Measurements from ENCODE around the gene NUP93. TPM values are rescaled to one million over a fixed set of nuclear protein-coding genes. Genes with fewer than 3 reads are reported as not detected.

Gene NUP93
- total RNA-seq, 1 experiment from 2014 or later = 165 TPM

GRCh38 chr16:56700195-56700594, 29.7 kb upstream of the NUP93 start:
- Histone ChIP-seq H2AFZ (ENCODE audit: low read length) (no peak overlapping the region), H3K56ac (ENCODE audit: insufficient read length, low read depth, low read length) (no peak overlapping the region), H3K18ac (ENCODE audit: insufficient read length, low read depth, low read length) (no peak overlapping the region), H4K5ac (ENCODE audit: insufficient read length, low read depth, low read length) (no peak overlapping the region), H2BK5ac (ENCODE audit: insufficient read length, low read length) (no peak overlapping the region), H4K8ac (replicated peaks; ENCODE audit: insufficient read length, low read depth, low read length) (no peak overlapping the region), H3K79me2 (ENCODE audit: insufficient read depth, low read length) (no peaks in the 10 kb centered on the region), H3K4ac (ENCODE audit: low read depth, low read length) (no peak overlapping the region), H3K27ac (ENCODE audit: insufficient read length, low read depth, low read length) (no peak overlapping the region), H3K27me3 (ENCODE audit: insufficient read depth, low read length) (no peaks in the 10 kb centered on the region), H3K79me1 (ENCODE audit: insufficient read depth, low read depth, low read length, poor library complexity, severe bottlenecking) (no peaks in the 10 kb centered on the region), H3K23ac (ENCODE audit: insufficient read length, low read depth, low read length) (no peak overlapping the region), H2AK5ac (ENCODE audit: insufficient read length, low read length) (no peak overlapping the region), H3K23me2 (ENCODE audit: insufficient read length, low read depth, low read length, poor library complexity, severe bottlenecking) (no peaks in the 10 kb centered on the region), H2BK120ac (ENCODE audit: low read depth, low read length, poor library complexity, severe bottlenecking) (no peak overlapping the region), H2BK15ac (ENCODE audit: low read depth, low read length) (no peak overlapping the region), H3K4me1 (ENCODE audit: insufficient read depth, low read length) (peaks cover 6% of the 10 kb centered on the region), H3K4me2 (ENCODE audit: insufficient read depth, insufficient read length, low read length) (no peak overlapping the region), H4K91ac (ENCODE audit: insufficient read length, low read depth, low read length) (no peak overlapping the region), H3K9me3 (ENCODE audit: control insufficient read depth, low read depth, low read length) (no peaks in the 10 kb centered on the region), H2BK12ac (ENCODE audit: insufficient read length, low read depth, low read length) (no peak overlapping the region), H3K9ac (ENCODE audit: extremely low read depth, insufficient read length, low read length) (no peak overlapping the region), H2BK20ac (ENCODE audit: low read depth, low read length, poor library complexity, severe bottlenecking) (no peak overlapping the region), H3K14ac (ENCODE audit: insufficient read depth, low read length) (no peak overlapping the region), H3T11ph (ENCODE audit: low read length) (no peak overlapping the region), H4K20me1 (ENCODE audit: control insufficient read depth, insufficient read depth, insufficient read length) (no peaks in the 10 kb centered on the region)
- Mint-ChIP-seq H3K27ac (no peak overlapping the region), H3K4me1 (peaks cover 9% of the 10 kb centered on the region in 2 experiments), H3K27me3 (ENCODE audit: low read depth) (peaks cover 14% of the 10 kb centered on the region), H3K9me3 (peaks cover 11% of the 10 kb centered on the region in 2 experiments), H3K4me3 (no peak overlapping the region), H3K36me3 (ENCODE audit: insufficient read depth in 1 of 3, low read depth in 3 of 3) (peaks cover 0 to 5% (median 5%) of the 10 kb centered on the region in 3 experiments; a peak in 4 of 7 replicates)
- no peak for TF ChIP-seq CTCF (conservative IDR thresholded peaks at IDR 0.05)
- no CpG with 5 or more reads among the region's 1 CpG for WGBS (ENCODE audit: extremely low coverage, insufficient read length, low lambda C conversion rate)
- DNase-seq = no peak

Data from H9 (cell line).